HG03045 (cell line): Measurements from ENCODE around the gene PLXDC1.
A peak's percentile ranks its signal among the peaks of the same experiment; 100 is the strongest.
"Not testable (repeated sequence)": the region's sequence is repeated elsewhere in the genome, so short reads cannot be mapped to it uniquely, and the experiment has no call there.

Experiments
- ATAC-seq: cut with Tn5 transposase; IDR thresholded peaks from one replicate; pipeline ENCODE4 v1.9.1; 2021; ENCODE audit warnings: mild to moderate bottlenecking, moderate library complexity; ENCODE audit not compliant: unreplicated experiment

Gene PLXDC1

GRCh38 chr17:39183045-39183444 is 31.6 kb upstream of the PLXDC1 start:
- ATAC-seq = no peak

GRCh38 chr17:39181303-39181702 is 29.9 kb upstream of the PLXDC1 start:
- no peak for ATAC-seq

DNA sequence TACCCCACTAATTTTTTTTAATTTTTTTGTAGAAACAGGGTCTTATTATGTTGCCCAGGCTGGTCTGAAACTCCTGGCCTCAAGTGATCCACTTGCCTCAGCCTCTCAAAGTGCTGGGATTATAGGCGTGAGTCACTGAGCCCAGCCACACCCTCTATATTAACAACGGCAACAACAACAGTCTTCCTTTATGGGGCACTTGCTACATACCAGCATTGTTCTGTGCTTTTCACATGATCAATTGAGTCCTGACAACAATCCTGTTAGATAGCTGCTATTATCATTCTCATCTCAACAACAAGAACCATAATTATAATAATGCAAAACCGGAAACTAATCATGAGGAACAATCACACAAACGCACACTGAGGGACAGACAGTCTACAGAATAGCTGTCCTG is 27.1 kb upstream of the PLXDC1 start:
- ATAC-seq = no peak

DNA sequence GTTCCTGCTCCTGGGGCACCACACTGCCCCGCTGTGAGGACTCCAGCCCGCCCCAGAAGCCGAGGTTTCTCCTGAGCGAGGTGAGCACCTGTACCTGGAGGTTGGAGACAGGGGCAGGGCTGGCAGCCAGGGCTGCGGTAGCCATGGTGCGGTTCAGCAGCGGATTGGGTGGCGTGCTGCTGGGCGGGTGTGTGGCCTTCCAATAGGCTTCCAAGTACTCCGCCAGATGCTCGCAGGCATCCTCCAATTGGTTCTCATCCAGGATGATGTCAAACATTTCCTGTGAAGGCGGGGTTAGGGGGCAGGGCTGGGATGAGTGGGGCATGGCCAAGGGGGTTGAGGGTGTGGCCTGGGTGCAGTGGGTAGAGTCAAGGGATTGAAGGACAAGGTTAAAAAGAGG is 25.8 kb upstream of the PLXDC1 start:
- no peak for ATAC-seq

- ATAC-seq = no peak
Measured at GRCh38 chr17:39175695-39176093, 24.3 kb upstream of the PLXDC1 start.

DNA sequence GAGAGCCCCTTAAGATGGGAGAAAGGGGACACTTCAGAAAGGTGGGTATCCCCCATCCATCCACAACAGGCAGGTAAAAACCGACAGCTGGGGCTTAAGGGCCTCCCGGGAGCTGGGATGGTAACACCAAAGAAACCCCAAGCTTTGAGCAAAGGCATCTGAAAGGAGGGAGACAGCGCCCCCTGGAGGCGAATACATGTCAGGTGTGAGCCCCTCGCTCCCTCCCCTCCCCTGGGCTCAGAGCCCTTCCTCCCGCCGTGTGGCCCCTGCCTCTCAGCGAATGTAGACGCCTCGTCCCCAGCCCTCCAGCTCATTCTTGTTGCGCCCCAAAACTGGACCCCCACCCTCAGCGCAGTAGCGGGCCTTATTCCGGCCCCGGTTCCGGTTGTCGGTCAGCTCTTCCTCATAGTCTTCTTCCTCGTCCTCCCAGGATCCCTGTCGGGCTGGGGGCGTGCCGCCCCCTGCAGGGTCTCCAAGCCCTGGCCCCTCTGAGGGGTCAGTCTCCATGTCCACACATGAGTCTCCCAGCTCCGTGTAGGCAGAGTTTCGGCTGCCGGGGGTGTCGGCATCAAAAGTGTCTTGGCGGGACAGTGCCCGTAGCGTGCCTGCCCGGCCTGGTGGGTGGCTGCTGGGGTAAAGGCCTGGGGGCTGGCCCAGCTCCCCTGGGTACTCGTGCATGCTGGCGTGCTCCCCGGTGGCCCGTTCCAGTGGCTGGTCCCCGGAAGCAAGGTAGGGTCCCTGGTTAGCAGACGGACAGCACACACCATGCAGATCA is 23.7 kb upstream of the PLXDC1 start:
- ATAC-seq = no peak

DNA sequence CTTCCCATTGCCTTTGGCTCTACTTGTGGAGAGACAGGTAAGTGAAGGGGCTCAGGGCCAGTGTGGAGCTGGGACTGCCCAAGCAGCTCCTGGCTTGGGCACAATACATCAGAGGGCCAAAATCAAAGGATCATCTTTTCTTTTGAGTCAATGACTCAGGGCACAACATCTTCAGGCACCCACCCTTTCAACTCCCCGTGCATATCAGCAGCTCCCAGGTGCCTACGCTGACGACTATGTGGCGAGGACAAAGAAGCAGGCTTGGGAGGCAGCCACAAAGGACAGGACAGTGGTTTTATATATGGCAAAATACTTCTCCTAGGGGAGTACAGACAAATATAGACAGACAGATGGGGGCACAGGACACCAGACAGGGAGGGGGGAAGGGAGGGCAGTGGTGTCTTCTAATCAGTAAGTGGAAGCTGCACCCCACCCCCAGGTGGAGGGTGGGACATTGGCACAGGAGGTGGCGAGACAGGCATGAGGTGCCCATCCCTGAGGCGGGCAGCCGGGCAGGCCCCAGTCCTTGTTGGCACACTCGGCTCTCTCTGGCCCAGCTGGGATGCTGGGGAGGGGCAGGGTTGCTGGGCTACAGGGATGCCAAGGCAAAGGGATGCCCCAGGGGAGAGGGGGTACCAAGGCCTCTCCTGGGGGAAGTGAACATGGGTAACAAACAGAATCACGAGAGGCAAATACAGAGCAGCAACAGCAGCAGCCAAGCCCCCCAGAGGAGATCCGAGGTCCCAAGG is 22.3 kb upstream of the PLXDC1 start:
- ATAC-seq = no peak

DNA sequence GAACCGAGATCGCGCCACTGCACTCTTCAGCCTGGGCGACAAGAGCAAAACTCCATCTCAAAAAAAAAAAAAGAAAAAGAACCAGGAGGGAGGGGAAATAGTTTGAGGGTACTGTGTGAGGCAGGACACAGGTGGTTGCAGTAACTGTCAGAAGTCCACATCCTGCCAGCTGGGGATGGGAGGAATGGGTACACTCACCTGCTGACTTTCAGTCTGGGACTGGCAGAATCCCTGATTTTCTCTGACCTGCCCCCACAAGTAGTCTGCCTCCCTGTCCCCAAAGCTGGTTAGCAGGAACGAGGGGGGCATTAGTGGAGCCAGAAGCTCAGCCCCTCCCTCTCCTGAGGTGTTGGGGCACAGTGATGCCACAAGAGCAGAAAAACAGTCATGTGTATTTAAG is 21.6 kb upstream of the PLXDC1 start:
- ATAC-seq = no peak

DNA sequence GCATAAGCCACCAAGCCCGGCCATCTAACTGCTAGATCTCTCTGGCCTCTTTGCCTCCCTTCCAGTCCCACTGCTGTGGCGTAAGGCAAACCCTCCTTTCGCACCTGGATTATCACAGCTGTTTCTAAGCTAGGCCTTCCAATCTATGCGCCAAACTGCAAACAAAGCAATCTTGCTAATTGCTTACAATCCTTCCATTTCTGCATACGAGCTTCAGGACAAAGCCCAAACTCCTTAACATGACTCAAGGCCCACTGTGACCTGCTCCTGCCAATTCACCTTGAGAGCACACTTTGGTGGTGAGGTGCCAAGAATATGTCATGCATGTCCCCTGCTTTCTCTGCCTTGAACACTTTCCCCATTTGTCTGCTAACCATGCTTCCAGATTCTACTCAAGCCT is 20.5 kb upstream of the PLXDC1 start:
- no peak for ATAC-seq

- no peak for ATAC-seq
Measured at GRCh38 chr17:39170558-39170957, 19.1 kb upstream of the PLXDC1 start.

GRCh38 chr17:39170109-39170508 is 18.7 kb upstream of the PLXDC1 start:
- no peak for ATAC-seq

DNA sequence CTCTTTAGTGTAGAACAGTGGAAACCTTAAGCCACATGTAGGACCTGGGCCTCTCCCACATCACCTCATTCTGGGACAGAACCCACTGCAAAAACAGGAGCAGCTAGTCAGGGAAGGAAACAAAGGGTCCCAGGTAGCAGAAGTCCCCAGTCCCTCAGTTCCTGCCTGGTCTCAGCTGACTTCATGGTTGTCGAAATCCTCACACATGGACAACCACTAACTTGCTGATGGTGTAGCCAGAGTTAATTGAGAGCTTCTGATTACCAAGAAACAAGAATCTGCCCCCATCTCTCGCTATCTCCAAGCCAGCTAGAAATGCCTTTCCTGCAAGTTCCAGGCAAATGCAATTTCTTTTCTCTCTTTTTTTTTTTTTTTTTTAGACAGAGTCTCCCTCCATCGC is 18.1 kb upstream of the PLXDC1 start:
- no peak for ATAC-seq

GRCh38 chr17:39169101-39169500 is 17.7 kb upstream of the PLXDC1 start:
- ATAC-seq = no peak

DNA sequence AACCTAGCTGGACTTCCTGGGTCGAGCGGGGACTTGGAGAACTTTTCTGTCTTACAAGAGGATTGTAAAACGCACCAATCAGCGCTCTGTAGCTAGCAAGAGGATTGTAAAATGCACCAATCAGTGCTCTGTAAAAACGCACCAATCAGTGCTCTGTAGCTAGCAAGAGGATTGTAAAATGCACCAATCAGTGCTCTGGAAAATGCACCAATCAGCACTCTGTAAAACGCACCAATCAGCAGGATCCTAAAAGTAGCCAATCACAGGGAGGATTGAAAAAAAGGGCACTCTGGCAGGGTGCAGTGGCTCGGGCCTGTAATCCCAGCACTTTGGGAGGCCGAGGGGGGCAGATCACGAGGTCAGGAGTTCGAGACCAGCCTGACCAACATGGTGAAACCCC is 17.1 kb upstream of the PLXDC1 start:
- ATAC-seq = not testable (repeated sequence)

- ATAC-seq = no peak
Measured at GRCh38 chr17:39167476-39167875, 16.0 kb upstream of the PLXDC1 start.

DNA sequence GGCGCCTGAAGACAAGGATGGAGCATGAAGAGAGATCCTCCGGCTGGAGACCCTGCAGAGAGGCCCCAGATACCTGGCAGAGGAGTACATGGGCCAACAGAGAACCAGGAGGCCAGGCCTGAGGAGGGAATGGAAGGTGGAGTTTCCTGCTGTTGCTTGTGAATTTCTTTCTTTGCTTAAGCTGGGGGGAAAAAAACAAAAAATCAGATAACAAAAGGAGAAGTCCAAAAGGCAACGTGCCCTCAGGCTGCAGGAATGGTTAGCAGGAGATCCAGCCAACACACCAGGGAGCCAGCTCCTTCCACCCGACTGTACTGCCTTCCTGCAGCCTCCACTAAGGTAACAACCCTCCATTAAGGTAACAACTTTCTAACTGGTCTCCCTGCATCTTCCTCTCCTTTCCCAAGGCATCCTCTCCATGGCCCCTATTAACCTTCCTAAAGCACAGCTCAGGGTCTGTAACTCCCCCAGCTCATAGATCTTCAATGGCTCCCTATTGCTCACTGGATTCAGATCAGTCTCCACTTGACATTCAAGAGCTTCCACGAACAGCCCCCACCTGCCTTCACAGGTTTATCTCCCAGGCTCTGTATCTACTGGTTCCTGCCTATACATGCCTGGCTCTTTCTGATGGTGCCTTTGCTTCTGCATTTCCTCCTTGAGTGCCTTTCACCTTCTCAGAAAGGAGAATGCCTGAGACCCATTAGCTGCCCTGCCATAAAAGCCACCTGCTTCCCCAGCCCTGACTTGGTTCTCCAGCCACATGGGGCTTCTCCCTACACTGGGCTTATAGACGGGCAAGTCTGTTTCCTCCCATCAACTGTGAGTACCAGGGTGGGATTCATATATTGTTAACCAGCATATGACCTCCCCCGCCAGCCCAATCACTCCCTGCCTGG is 15.2 kb upstream of the PLXDC1 start:
- ATAC-seq = no peak

- no peak for ATAC-seq
Measured at GRCh38 chr17:39165841-39166349, 14.5 kb upstream of the PLXDC1 start, which contains the start of gene ARL5C. TSS of gene ARL5C (minus strand) at chr17:39166161. CDS start at chr17:39165760, 401 bp downstream.

DNA sequence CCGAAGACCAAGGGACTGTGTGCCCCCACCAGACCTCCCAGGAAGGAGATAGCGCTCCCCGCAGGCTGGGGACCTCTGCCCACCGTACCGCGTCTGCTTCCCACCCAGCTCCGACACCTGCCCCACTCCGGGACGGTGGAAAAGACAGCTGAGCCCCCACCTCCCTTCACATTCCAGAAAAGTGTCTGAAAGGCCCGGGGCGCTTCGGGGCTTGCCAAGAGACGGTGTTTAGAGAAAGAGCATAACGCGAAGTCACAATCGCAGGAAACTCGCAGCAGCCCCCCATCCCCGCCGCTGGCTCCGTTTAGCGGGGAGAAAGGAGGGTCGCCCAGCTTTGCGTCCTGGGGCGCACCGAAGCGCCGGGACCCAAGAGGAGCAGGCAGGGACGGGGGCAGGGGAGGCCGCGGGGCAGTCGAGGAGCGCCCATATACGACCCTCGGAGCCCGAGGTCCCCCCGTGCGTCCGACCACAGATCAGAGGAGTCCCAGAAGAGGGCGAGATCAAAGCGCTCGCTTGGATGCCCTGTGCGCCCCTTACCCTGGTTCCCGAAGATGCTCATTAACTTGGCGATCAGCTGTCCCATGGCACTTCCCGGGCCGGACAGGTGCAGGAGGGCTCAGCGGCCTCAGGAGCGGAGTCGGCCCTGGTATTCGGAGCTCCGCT is 13.9 kb upstream of the PLXDC1 start:
- no peak for ATAC-seq

- ATAC-seq = peak; percentile 65
Measured at GRCh38 chr17:39164675-39165143, 13.3 kb upstream of the PLXDC1 start.

- ATAC-seq = no peak
Measured at GRCh38 chr17:39161962-39162361, 10.5 kb upstream of the PLXDC1 start.
